Cardiac muscle cell (in vitro differentiated cells and primary cell): ENCODE measurements around the gene TRPC1. TPM values are rescaled to one million over a fixed set of nuclear protein-coding genes. Genes with fewer than 3 reads are reported as not detected.
A peak's percentile ranks its signal among the peaks of the same experiment; 100 is the strongest.

Experiments used
- DNase-seq, 2 donors: peaks; one replicate each; pipeline versions ENCODE4 v3.0.0 to v3.0.0-alpha.2; 2010 to 2017; ENCODE audit warnings: low read depth in 1 of 2, low spot score in 1 of 2
- H3K27ac ChIP-seq: fragments of 200-600 bp; sonication (generic); 2 replicates; pipeline ENCODE4 v1.5.1; 2016
- H3K27me3 ChIP-seq: fragments of 200-600 bp; sonication (generic); 2 replicates; pipeline ENCODE4 v1.6.0; 2016; ENCODE audit warnings: control low read depth
- H3K36me3 ChIP-seq: fragments of 200-600 bp; sonication (generic); 2 replicates; pipeline ENCODE4 v1.5.1; 2016; ENCODE audit warnings: control low read depth
- H3K4me1 ChIP-seq: fragments of 200-600 bp; sonication (generic); 2 replicates; pipeline ENCODE4 v1.8.1; 2017; ENCODE audit warnings: low read depth, mild to moderate bottlenecking, mixed run types
- H3K4me3 ChIP-seq: fragments of 200-600 bp; sonication (generic); 2 replicates; pipeline ENCODE4 v1.5.1; 2016; ENCODE audit warnings: mild to moderate bottlenecking
- H3K9me3 ChIP-seq: fragments of 200-600 bp; sonication (generic); 2 replicates; pipeline ENCODE4 v1.5.1; 2017; ENCODE audit warnings: low read depth, mild to moderate bottlenecking, control low read depth
- polyA plus RNA-seq: library from polyadenylated mRNA; unstranded; fragments of >200 nt; fragmentation: Nextera tagmentation; extraction: Ambion mirVana; gene quantifications from 2 replicates; pipeline ENCODE4 v1.2.1, GENCODE V29; 2016
- total RNA-seq: library from RNA; depleted of rRNA; stranded (reverse); fragments of >200 nt; gene quantifications from 2 replicates; pipeline ENCODE4 v1.2.3, GENCODE V29; 2016
- TF ChIP-seq, protein P1 (sequence below): IDR thresholded peaks from 2 replicates; pipeline ENCODE4 v1.5.1; 2012; ENCODE audit warnings: low read depth, mild to moderate bottlenecking, low read length

The TRPC1 gene
- total RNA-seq (40.3 and 64.9 TPM in 2 replicates), polyA plus RNA-seq (17.9 and 37.3 TPM in 2 replicates)

DNA sequence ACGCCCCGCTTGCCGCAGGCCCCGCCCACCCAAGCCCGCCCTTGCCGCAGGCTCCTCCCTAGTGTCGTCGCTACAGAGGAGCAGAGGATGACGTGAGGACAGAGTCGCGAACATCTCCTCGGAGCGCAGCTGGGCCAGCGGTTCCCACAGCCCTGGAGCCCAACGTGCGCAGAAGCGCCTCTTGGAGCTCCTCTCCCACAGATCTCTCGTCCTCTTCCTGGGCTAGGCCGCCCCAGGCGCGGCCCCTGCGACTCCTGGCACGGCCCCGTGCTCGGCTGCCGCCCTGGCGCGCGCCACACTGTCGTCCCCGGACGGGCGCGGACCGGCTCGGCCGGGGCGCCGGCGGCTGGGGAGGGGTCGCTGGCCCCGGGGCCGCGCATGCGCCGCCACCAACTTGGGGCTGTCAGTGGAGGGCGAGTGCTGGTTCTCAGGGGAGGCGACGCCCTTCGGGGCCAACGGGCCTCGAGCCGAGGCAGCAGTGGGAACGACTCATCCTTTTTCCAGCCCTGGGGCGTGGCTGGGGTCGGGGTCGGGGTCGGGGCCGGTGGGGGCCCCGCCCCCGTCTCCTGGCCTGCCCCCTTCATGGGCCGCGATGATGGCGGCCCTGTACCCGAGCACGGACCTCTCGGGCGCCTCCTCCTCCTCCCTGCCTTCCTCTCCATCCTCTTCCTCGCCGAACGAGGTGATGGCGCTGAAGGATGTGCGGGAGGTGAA lies at the start of gene TRPC1:
Gene TRPC1, plus strand, starts transcription at position 67 of the 714 bp plus-strand sequence. Its CDS starts 526 bp downstream, at position 593.
- peak within 1 kb of the TSS; percentile 92 for H3K27ac ChIP-seq
- H3K4me3 ChIP-seq: peak within 1 kb of the TSS; percentile 84
- no peaks in the 10 kb centered on the region for H3K27me3 ChIP-seq
- TF ChIP-seq, protein P1, sequence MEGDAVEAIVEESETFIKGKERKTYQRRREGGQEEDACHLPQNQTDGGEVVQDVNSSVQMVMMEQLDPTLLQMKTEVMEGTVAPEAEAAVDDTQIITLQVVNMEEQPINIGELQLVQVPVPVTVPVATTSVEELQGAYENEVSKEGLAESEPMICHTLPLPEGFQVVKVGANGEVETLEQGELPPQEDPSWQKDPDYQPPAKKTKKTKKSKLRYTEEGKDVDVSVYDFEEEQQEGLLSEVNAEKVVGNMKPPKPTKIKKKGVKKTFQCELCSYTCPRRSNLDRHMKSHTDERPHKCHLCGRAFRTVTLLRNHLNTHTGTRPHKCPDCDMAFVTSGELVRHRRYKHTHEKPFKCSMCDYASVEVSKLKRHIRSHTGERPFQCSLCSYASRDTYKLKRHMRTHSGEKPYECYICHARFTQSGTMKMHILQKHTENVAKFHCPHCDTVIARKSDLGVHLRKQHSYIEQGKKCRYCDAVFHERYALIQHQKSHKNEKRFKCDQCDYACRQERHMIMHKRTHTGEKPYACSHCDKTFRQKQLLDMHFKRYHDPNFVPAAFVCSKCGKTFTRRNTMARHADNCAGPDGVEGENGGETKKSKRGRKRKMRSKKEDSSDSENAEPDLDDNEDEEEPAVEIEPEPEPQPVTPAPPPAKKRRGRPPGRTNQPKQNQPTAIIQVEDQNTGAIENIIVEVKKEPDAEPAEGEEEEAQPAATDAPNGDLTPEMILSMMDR: no peak
- H3K4me1 ChIP-seq: peaks cover 13% of the 10 kb centered on the region
- no peaks in the 10 kb centered on the region for H3K36me3 ChIP-seq
- H3K9me3 ChIP-seq: no peaks in the 10 kb centered on the region
- peak; percentile 79 to 88 for DNase-seq

DNA sequence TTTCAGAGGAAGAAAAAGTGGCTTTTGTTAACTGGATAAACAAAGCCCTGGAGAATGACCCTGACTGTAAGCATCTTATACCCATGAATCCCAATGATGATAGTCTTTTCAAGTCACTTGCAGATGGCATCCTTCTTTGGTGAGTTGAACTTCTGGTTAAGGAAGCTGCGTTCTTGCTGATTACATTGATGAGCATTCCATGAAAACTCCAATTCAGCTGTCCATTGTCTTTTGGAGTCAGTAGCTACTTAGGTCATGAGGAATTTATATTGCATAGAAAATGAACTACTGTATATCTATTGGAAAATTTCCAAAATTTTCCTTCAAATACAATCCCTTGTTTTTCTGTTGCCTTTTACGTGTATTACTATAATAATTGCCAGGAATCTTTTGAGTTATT lies 47.7 kb upstream of the TRPC1 start:
- Histone ChIP-seq H3K27ac (no peak overlapping the region), H3K4me3 (no peak overlapping the region), H3K27me3 (no peaks in the 10 kb centered on the region), H3K4me1 (no peaks in the 10 kb centered on the region), H3K36me3 (no peaks in the 10 kb centered on the region), H3K9me3 (no peaks in the 10 kb centered on the region)
- DNase-seq: no peak
- TF ChIP-seq, protein P1: no peak

DNA sequence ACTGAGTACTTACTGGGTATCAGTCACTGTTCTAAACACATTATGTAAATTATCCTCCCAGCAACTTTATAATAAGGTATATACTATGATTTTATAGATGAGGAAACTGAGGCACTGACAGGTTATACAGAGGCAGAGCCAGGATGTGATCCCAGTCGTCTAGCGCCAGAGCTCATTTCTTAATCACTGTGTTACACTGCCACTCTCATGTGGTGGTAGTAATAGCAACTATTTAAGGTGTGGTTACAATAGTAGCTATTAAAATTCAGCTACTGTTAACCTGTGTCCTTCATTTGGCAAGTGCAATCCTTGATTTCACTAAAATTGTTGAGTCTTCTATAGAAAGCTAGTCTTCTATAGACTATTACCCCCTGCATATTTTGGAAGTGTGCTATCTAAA lies 43.1 kb upstream of the TRPC1 start:
- Histone ChIP-seq H3K4me3 (no peak overlapping the region), H3K27ac (no peak overlapping the region), H3K4me1 (no peaks in the 10 kb centered on the region), H3K9me3 (no peaks in the 10 kb centered on the region), H3K27me3 (no peaks in the 10 kb centered on the region), H3K36me3 (no peaks in the 10 kb centered on the region)
- no peak for DNase-seq
- TF ChIP-seq, protein P1: no peak

DNA sequence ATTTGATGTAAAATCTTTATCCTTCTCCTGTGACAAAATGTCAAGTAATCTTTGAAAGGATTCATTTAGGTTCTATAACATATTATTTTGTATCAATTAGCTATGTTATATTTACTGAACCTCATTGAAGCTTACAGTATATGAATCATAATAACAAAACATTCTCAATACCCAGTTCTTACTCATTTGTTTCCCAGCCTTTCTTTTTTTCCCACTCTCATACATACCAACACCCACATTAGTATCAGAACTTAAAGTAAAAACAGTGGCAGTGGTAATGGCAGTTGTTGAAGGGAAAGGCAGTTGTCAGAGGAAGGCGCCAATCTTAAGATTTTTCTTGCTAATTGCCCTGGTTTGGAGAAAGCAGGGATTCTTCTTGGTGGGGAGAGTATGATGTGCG lies 33.2 kb upstream of the TRPC1 start:
- no peak for DNase-seq
- no peak overlapping the region for H3K27ac ChIP-seq

DNA sequence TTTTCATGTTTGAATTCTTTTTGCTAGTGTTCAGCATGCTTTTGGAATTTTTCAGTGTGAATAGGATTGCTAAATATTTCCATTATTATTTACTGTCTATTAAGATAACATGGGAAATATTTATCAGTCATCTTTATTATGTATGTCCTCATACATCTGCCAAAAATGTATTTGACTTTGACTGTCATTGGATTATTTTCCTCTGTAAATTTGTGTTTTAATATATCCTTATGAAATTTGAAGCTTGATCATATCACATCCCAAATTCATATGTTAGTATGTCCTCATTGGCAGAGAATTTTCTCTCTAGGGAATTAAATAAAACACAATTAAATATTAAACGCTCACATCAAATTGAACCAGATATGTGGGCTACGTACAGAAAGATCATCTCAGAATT lies 32.3 kb upstream of the TRPC1 start:
- Histone ChIP-seq H3K9me3 (no peaks in the 10 kb centered on the region), H3K4me3 (no peak overlapping the region), H3K27ac (no peak overlapping the region), H3K27me3 (no peaks in the 10 kb centered on the region), H3K36me3 (no peaks in the 10 kb centered on the region), H3K4me1 (no peaks in the 10 kb centered on the region)
- TF ChIP-seq, protein P1: no peak
- no peak for DNase-seq

More for the DNA sequence above, 33.2 kb upstream of the TRPC1 start:
- no peaks in the 10 kb centered on the region for H3K27me3 ChIP-seq
- TF ChIP-seq, protein P1: no peak
- no peak overlapping the region for H3K4me3 ChIP-seq
- no peaks in the 10 kb centered on the region for H3K36me3 ChIP-seq
- H3K9me3 ChIP-seq: no peaks in the 10 kb centered on the region
- no peaks in the 10 kb centered on the region for H3K4me1 ChIP-seq
